GM19238 (cell line): ENCODE results near the gene FASTKD1.
"Not testable (repeated sequence)": the region's sequence is repeated elsewhere in the genome, so short reads cannot be mapped to it uniquely, and the experiment has no call there.

Source experiments
- DNase-seq: peaks from one replicate; pipeline ENCODE4 v3.0.0; 2011; ENCODE audit warnings: low spot score; ENCODE audit not compliant: insufficient read length

The FASTKD1 gene, protein sequence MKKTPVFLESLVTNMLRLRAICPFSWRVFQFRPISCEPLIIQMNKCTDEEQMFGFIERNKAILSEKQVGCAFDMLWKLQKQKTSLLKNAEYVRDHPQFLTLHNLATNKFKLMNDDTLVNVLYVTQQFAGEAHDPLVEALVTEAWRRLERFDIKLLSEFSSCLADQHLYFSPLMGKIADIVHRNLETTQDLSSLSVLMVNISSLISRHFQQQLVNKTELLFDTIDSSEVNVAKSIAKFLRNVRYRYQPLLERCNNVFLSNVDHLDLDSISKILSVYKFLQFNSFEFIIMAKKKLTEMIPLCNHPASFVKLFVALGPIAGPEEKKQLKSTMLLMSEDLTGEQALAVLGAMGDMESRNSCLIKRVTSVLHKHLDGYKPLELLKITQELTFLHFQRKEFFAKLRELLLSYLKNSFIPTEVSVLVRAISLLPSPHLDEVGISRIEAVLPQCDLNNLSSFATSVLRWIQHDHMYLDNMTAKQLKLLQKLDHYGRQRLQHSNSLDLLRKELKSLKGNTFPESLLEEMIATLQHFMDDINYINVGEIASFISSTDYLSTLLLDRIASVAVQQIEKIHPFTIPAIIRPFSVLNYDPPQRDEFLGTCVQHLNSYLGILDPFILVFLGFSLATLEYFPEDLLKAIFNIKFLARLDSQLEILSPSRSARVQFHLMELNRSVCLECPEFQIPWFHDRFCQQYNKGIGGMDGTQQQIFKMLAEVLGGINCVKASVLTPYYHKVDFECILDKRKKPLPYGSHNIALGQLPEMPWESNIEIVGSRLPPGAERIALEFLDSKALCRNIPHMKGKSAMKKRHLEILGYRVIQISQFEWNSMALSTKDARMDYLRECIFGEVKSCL

DNA sequence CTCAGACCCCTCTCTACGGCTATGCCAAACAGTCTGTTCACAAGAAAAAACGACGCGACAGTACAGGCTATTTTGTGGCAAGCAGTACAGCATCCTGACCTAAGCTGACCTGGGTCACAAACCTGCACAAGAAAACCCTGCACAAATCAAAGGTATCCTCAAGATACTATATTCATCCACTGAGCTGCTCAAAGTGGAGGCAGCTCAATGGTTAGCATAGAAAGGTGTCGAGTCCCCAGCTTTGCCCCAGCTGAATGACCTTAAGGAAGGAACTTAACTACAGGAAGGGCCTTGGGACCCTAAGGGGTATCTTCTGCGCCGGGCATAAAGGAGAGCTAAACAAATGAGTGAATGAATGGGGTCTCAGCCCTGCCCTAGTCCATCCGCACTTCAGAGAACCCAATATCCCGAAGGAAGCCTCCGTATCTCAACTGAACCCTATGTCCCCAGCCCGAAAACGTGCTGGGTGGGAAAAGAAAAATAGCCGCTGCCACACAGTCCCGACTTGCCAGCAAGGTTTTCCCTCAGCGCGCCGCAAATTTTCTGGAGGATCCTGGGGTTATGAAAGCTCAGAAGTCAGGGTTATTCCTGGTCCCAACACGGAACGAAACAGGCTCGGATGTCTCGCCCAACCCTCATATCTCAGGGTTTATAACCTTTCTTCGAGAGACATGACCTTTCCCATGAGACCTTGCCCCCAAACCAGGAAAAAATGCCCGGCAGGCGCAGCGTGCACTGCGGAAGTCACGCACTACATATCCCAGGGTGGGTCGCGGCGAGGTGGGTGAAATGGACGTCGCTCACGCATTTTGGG, at the start of gene FASTKD1:
TSS of gene FASTKD1 (minus strand) at position 706 of the 814 bp plus-strand sequence. CDS start 1,836 bp downstream, outside the sequence.
- DNase-seq, result peak; percentile 85

- no peak for DNase-seq
Measured at GRCh38 chr2:169623235-169623634, 49.6 kb upstream of the FASTKD1 start.

DNA sequence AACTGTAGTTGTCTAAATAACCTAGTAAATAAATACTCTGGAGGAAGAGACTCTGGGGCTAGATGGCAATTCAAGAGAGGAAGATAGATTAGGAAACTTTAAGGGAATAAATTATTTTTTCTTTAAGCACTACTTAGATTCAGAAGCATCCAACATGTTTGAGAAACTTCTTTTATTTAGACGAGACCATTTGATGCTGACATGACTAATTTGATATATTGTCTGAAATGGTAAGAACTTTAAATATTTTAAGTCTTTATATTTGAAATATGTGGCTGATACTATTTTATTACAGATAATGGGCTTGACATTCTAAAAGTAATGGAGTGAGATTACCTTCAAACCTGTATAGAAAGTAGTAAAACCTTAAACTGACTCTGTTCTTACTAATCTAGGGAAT, 46.8 kb upstream of the FASTKD1 start:
- no peak for DNase-seq

- DNase-seq, result no peak
Measured at GRCh38 chr2:169619946-169620345, 46.3 kb upstream of the FASTKD1 start.

- not testable (repeated sequence) for DNase-seq
Measured at GRCh38 chr2:169615982-169616381, 42.3 kb upstream of the FASTKD1 start.

GRCh38 chr2:169613876-169614275, 40.2 kb upstream of the FASTKD1 start:
- no peak for DNase-seq

DNA sequence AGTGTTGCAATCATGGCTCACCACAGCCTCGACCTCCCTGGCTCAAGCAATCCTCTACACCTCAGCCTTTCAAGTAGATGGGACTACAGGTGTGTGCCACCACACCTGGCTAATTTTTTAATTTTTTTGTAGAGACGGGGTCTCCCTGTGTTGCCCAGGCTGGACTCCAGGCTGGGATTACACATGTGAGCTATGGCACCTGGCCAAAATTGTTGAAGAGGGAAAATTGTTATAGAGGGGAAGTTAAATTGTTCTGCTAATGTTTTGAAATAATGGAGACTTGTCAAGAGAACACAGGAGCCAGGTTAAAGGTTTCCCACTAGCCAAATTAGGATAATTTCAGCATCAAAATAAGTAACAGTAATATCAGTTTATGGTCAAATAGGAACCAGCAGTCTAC, 35.6 kb upstream of the FASTKD1 start:
- DNase-seq, result no peak

GRCh38 chr2:169599568-169599967, 25.9 kb upstream of the FASTKD1 start:
- DNase-seq, result no peak

- DNase-seq, result no peak
Measured at GRCh38 chr2:169598982-169599381, 25.3 kb upstream of the FASTKD1 start.

GRCh38 chr2:169596546-169596945, 22.9 kb upstream of the FASTKD1 start:
- not testable (repeated sequence) for DNase-seq

DNA sequence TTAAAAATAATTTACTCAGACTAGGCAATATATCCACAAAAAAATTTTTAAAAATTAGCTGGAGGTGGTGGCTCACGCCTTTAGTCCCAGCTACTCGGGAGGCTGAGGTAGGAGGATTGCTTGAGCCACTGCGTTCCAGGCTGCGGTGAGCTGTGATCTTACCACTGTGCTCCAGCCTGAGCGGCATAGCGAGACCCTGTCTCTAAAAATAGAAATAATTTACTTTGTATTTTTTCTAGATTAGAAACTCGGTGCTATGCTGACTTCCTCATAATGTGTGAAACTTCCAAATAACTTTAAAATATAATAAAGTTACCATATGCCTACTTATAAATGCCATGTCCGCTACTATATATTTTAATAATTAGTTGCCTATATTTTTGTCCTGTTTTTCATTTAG, 17.1 kb upstream of the FASTKD1 start:
- no peak for DNase-seq

DNA sequence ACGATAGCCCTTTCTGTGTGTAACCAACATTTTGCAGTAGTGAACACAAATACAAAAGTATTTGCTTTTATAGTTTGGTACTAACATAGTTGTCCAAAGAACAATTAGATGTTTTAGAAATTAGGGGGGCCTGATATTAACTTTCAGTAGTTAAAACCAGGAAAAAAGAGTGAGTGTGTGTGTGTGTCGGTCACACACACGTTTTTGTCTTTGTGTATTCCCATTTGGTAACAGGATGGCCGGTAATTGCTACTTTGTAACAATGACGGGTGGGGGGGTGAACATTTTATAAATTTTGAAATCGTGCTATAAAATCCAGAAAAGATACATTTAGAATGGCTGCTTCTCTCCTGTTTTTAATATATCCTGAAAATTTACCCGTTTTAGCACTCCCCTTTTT, 12.0 kb upstream of the FASTKD1 start:
- no peak for DNase-seq

DNA sequence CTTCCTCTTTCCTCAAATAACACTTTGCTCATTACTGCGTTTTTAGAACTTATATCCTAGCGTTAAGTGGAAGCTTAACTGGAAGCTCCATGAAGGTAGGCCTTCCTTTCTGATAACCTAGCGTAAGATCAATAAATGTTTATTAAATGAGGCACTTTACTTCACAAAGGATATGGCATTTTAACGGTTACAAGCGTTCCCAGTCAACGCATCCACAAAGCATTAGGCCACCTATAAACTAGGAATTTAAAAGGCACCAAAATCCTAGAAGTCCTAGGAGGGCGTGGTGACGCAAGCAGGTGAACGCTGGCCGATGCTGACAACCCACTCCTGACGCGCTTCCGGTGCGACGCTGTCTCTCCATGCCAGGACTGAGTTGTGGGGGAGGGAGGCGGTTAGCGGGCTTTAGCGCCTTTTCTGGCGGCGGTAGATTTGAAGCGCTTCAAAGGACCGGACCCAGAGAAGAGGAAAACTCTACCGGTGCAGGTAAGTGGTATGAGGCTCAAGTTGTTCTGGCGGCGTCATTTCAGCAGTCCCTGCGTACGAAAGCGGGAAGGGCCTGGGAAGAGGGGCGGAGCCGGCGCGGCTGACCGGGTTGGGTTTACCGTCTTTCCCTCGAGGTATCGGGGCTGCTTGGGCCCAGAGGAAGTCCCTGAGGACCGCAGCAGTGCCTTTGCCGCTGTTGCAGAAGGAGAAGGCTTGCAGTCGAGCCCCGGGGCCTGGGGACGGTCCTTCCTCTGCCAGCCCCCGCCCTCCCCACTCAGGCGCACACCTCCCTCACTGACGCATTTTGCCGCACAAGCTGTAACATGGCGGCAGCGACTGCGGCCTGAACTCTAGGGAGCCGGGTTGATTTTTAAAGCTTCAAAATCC, 10.6 kb upstream of the FASTKD1 start, which contains the start of gene PPIG:
TSS of gene PPIG (plus strand) at position 347 of the 873 bp plus-strand sequence. CDS start 19,691 bp downstream, outside the sequence.
- DNase-seq, result peak; percentile 85

DNA sequence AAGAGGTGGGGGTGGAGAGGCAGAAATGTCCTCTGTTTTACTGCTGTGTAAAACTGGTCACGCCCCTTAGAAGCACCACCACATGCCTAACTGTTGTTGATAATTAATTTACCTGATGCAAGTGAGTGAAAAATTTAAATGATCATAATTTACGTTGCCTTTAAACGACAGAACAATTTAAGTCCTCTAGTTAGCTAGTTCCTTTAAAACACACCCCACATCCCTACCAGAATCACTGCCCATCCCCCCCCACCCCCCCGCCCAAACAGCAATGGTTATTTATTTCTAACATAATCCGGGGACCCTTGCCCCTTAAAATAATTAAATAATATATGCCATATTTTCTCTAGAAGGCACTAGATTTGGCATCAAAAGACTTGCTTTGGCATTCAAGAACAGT, 9.9 kb upstream of the FASTKD1 start:
- DNase-seq, result no peak

GRCh38 chr2:169582552-169583266, 9.0 kb upstream of the FASTKD1 start:
- DNase-seq, result not testable (repeated sequence)

DNA sequence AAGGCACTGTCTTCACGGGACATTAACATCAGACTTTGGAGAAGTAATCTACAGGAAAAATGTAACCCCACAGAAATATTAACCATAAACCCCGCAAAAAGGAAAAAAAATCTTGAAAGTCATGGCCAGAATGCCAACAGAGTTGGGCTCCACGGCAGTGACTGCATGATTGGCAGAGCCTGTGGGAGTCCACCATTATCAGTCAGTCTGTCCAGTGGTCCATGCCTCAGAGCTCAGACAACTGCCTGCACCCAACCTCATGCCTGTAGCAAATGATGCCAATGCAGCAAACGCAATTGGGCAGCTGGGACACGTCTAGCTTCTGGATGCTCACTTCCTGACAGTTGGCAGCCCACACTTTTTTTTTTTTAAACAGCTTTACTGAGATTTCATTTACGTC, 5.4 kb upstream of the FASTKD1 start:
- no peak for DNase-seq

GRCh38 chr2:169575264-169575663, 1.6 kb upstream of the FASTKD1 start:
- not testable (repeated sequence) for DNase-seq

GRCh38 chr2:169574539-169574938, 874 bp upstream of the FASTKD1 start:
- DNase-seq, result not testable (repeated sequence)

DNA sequence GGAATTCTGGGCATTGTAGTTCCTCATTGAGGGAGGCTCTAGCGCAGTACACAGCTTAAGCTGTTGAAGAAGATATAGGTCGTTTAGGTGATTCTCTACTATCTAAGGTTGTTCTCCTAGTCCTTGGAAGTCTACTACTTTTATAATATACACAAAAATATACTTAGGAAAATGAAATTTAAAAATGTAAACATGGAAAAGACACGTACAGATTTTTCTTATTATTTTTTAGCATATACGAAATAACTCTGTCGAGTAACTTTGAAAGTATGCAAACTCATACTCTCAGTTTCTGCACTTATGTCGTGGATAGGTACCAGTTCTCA, 272 bp upstream of the FASTKD1 start:
- DNase-seq, result no peak

GRCh38 chr2:169572821-169573159, 875 bp downstream of the FASTKD1 start:
- DNase-seq, result no peak
